IMR-90 (cell line): Measurements from ENCODE around the gene SLC5A10. TPM values are rescaled to one million over a fixed set of nuclear protein-coding genes. Genes with fewer than 3 reads are reported as not detected.

Experiments used
- ATAC-seq: fragments of 200-7000 bp; cut with Tn5 transposase; 2 replicates; pipeline ENCODE4 v1.9.1; 2020; ENCODE audit warnings: low read depth, mild to moderate bottlenecking, moderate library complexity
- BruUV-seq: library from RNA; stranded (reverse); fragments of 400-500 nt; replicated peaks from 2 replicates; lab custom pipeline; 2021; lab: Mats Ljungman, UMichigan
- CTCF ChIA-PET: fragments of 300-600 bp; formaldehyde crosslinking; extraction: SDS; loops from one replicate; lab custom pipeline; 2021; ENCODE audit warnings: antibody characterized with exemption; lab: Yijun Ruan, JAX
- POLR2A ChIA-PET: fragments of 300-600 bp; sonication (Branson Sonifier 250); formaldehyde crosslinking; loops from one replicate; lab custom pipeline; 2022; ENCODE audit warnings: antibody characterized with exemption; ENCODE audit not compliant: unreplicated experiment; lab: Charles Lee
- DNase-seq: peaks from one replicate; pipeline ENCODE4 v3.0.0; 2013
- H2AFZ ChIP-seq: replicated peaks from 2 replicates; pipeline ENCODE3; 2013; ENCODE audit warnings: low read length, mild to moderate bottlenecking; ENCODE audit not compliant: poor library complexity
- H2AK5ac ChIP-seq: 2 replicates; pipeline ENCODE4 v1.6.1; 2013; ENCODE audit warnings: low read depth, low read length, inconsistent platforms
- H2AK9ac ChIP-seq: replicated peaks from 2 replicates; pipeline ENCODE3; 2013; ENCODE audit warnings: mild to moderate bottlenecking, low read depth, low read length, moderate library complexity; ENCODE audit not compliant: poor library complexity
- H2BK120ac ChIP-seq: 2 replicates; pipeline ENCODE4 v1.6.1; 2013; ENCODE audit warnings: low read depth, low read length, inconsistent platforms
- H2BK15ac ChIP-seq: 3 replicates; pipeline ENCODE4 v1.6.1; 2013; ENCODE audit warnings: low read depth, low read length, inconsistent platforms
- H2BK20ac ChIP-seq: 2 replicates; pipeline ENCODE4 v1.6.1; 2013; ENCODE audit warnings: low read depth, mild to moderate bottlenecking, inconsistent platforms, low read length, moderate library complexity
- H2BK5ac ChIP-seq: 2 replicates; pipeline ENCODE4 v1.6.1; 2013; ENCODE audit warnings: mild to moderate bottlenecking, low read depth, low read length, inconsistent platforms; ENCODE audit not compliant: poor library complexity, severe bottlenecking
- H3K14ac ChIP-seq: replicated peaks from 2 replicates; pipeline ENCODE4 v1.6.1; 2013; ENCODE audit warnings: low read depth, low read length, inconsistent platforms
- H3K18ac ChIP-seq: 2 replicates; pipeline ENCODE4 v1.6.1; 2013; ENCODE audit warnings: low read depth, low read length, control low read depth
- H3K23ac ChIP-seq: 2 replicates; pipeline ENCODE4 v1.6.1; 2013; ENCODE audit warnings: low read depth, low read length, inconsistent platforms
- H3K27ac ChIP-seq: 2 replicates; pipeline ENCODE4 v1.5.1; 2013; ENCODE audit warnings: mild to moderate bottlenecking, control low read depth, low read length; ENCODE audit not compliant: insufficient read depth
- H3K27me3 ChIP-seq: 2 replicates; pipeline ENCODE4 v1.6.1; 2013; ENCODE audit warnings: low read length; ENCODE audit not compliant: control insufficient read depth, insufficient read depth
- H3K36me3 ChIP-seq: 2 replicates; pipeline ENCODE4 v1.6.1; 2013; ENCODE audit warnings: low read length, mixed read lengths; ENCODE audit not compliant: control insufficient read depth, insufficient read depth
- H3K4ac ChIP-seq: 2 replicates; pipeline ENCODE4 v1.6.1; 2013; ENCODE audit warnings: low read depth, low read length, inconsistent platforms
- H3K4me1 ChIP-seq: 2 replicates; pipeline ENCODE4 v1.6.1; 2013; ENCODE audit warnings: low read length, mixed read lengths; ENCODE audit not compliant: control insufficient read depth, insufficient read depth
- H3K4me2 ChIP-seq: 2 replicates; pipeline ENCODE4 v1.6.1; 2013; ENCODE audit warnings: low read depth, mild to moderate bottlenecking, control low read depth, low read length, moderate library complexity
- H3K4me3 ChIP-seq: 2 replicates; pipeline ENCODE4 v1.5.1; 2013; ENCODE audit warnings: low read depth, mild to moderate bottlenecking, control low read depth, low read length, moderate library complexity; ENCODE audit not compliant: insufficient read depth
- H3K56ac ChIP-seq: 2 replicates; pipeline ENCODE4 v1.6.1; 2013; ENCODE audit warnings: low read length, inconsistent platforms; ENCODE audit not compliant: insufficient read depth; ENCODE audit errors: extremely low read depth
- H3K79me1 ChIP-seq, 2 experiments: 2 replicates each; pipeline ENCODE4 v1.6.1; 2013; ENCODE audit warnings: low read length in 2 of 2, inconsistent platforms in 1 of 2, low read depth in 1 of 2
- H3K9ac ChIP-seq: 2 replicates; pipeline ENCODE4 v1.6.1; 2013; ENCODE audit warnings: low read depth, low read length, control low read depth
- H3K9me1 ChIP-seq: 2 replicates; pipeline ENCODE4 v1.6.1; 2013; ENCODE audit warnings: low read length, inconsistent platforms; ENCODE audit not compliant: insufficient read depth
- H3K9me3 ChIP-seq: 2 replicates; pipeline ENCODE4 v1.6.1; 2013; ENCODE audit warnings: low read length; ENCODE audit not compliant: control insufficient read depth, insufficient read depth
- H4K20me1 ChIP-seq: 2 replicates; pipeline ENCODE4 v1.6.1; 2013; ENCODE audit warnings: low read length, inconsistent platforms; ENCODE audit not compliant: insufficient read depth
- H4K5ac ChIP-seq: 2 replicates; pipeline ENCODE4 v1.6.1; 2013; ENCODE audit warnings: mild to moderate bottlenecking, low read depth, low read length, control low read depth
- H4K8ac ChIP-seq, 2 experiments: 2 replicates each; pipeline ENCODE4 v1.6.1; 2013; ENCODE audit warnings: low read depth in 2 of 2, low read length in 2 of 2, control low read depth in 1 of 2, inconsistent platforms in 1 of 2
- H4K91ac ChIP-seq: 2 replicates; pipeline ENCODE4 v1.6.1; 2013; ENCODE audit warnings: low read depth, low read length, inconsistent platforms; ENCODE audit not compliant: insufficient read depth
- CEBPB ChIP-seq: IDR thresholded peaks from 2 replicates; pipeline ENCODE4 v1.6.1; 2012; ENCODE audit warnings: low read depth, low read length, improper control_type of control experiment
- NFE2L2 ChIP-seq: fragments of 150-350 bp; IDR thresholded peaks from 2 replicates; pipeline ENCODE4 v1.6.1; 2016; ENCODE audit warnings: low read depth, mild to moderate bottlenecking, low read length
- WGBS, 2 experiments: methylation state at CpG; one replicate each; pipeline versions ENCODE4 v1.1.5 to v1.1.7; 2013; ENCODE audit warnings: missing lambda C conversion rate in 2 of 2; ENCODE audit not compliant: insufficient read length in 1 of 2; ENCODE audit errors: extremely low coverage in 2 of 2; 5-methylcytosine and 5-hydroxymethylcytosine counted together
- dilution Hi-C: fragments of 300-500 bp; cut with HindIII; formaldehyde crosslinking; loops from one replicate; pipeline ENCODE4 v1.14.3; 2018; ENCODE audit warnings: low sequenced_read_pairs; ENCODE audit not compliant: unreplicated experiment
- in situ Hi-C: fragments of 300-500 bp; cut with MboI; formaldehyde crosslinking; loops from 3 replicates; pipeline ENCODE4 v1.14.3; 2019; ENCODE audit warnings: low sequenced_read_pairs, inconsistent platforms, mixed read lengths
- intact Hi-C: fragments of 100-400 bp; cut with micrococcal nuclease; formaldehyde crosslinking; loops from 2 replicates; pipeline ENCODE4 v1.10.0; 2022
- polyA plus RNA-seq, 3 experiments: library from polyadenylated mRNA; depleted of rRNA; stranded (reverse); fragments of >200 nt; gene quantifications; 2 replicates each; pipeline ENCODE4 v1.2.3, GENCODE V29; 2012; ENCODE audit warnings: low replicate concordance in 1 of 3
- total RNA-seq: library from RNA; depleted of rRNA; stranded (reverse); fragments of >200 nt; gene quantifications from 2 replicates; pipeline ENCODE4 v1.2.3, GENCODE V29; 2012

The SLC5A10 gene
- total and polyA plus RNA-seq, 2 of the 4 experiments (the other 2 are of a cell fraction), result not detected

DNA sequence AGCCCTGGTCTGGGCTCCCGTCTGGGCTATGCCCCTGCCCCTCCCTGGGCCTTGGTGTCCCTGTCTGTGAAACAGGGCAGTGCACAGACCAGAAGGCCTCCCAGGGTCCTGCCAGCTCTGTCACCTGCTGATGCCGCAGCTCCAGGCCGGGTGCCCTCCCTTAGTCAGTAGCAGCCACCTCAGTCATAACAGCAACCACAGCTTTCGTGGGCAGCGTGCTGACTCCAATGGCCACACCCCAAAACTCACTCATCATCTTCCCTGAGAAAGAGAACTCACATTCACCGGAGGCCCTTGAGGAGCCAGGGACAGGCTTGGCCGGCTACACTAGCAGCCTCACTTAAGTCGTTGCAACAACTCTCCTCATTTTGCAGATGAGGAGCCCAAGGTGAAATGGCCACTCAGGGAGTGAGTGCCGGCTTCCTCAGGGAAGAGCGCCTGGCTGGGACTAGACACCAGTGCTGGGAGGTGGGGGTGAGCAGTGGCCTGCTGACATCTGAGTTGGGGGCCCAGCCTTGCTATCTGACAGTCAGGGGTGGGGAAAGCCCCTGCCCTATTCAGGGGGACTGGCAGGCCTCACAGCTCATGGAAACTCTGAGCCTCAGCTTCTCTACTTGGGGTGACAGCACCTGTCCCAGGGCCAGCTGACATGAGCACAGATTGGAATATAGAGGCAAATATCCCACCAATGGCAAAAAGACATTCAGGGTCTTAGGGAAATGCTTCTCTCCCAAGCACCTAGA is 22.6 kb downstream of the SLC5A10 start:
- Histone ChIP-seq H3K27me3 (no peaks in the 10 kb centered on the region), H3K79me1 (peaks cover 18 to 28% of the 10 kb centered on the region in 2 experiments)
- POLR2A ChIA-PET, result interaction anchor here (0.7 kb wide), 1 partner anchor 27 kb away, joined by 3 read pairs; no protein-coding TSS in a partner anchor

More for the DNA sequence above, 22.6 kb downstream of the SLC5A10 start:
- Histone ChIP-seq H3K9me1 (peaks cover 9% of the 10 kb centered on the region), H3K23ac (no peak overlapping the region), H4K8ac (no peak overlapping the region), H2AK9ac (no peak overlapping the region), H2AK5ac (no peak overlapping the region), H3K9ac (no peak overlapping the region), H3K36me3 (peaks cover 53% of the 10 kb centered on the region), H3K9me3 (no peaks in the 10 kb centered on the region), H2BK20ac (no peak overlapping the region), H2BK120ac (no peak overlapping the region), H4K91ac (no peak overlapping the region), H2AFZ (peak overlapping the region; percentile 48), H3K4ac (no peak overlapping the region), H2BK15ac (no peak overlapping the region), H2BK5ac (no peak overlapping the region), H4K20me1 (no peaks in the 10 kb centered on the region), H4K5ac (no peak overlapping the region), H3K27ac (no peak overlapping the region), H3K4me1 (no peaks in the 10 kb centered on the region), H3K4me2 (no peak overlapping the region), H3K4me3 (no peak overlapping the region), H3K14ac (no peak overlapping the region), H3K56ac (no peak overlapping the region), H3K18ac (no peak overlapping the region)
- dilution Hi-C loops (no loop called here), in situ Hi-C loops (no loop called here), intact Hi-C loops (no loop called here)
- TF ChIP-seq NFE2L2 (no peak), CEBPB (no peak)
- CTCF ChIA-PET, result no interaction called here
- whole genome bisulfite sequencing, 2 experiments, result 78% methylated on average over 5 of the region's 10 CpGs; no CpG with 5 or more reads in 1 of the 2 experiments
- BruUV-seq, result no TSS peak
- no peak for ATAC-seq
- peak; percentile 40 for DNase-seq
